HepG2 (cell line): Measurements from ENCODE around the gene RALB. TPM values are rescaled to one million over a fixed set of nuclear protein-coding genes. Genes with fewer than 3 reads are reported as not detected.

Experiments used
- ELF1 ChIP-seq: sonication (generic); formaldehyde crosslinking; IDR thresholded peaks from 2 replicates; pipeline ENCODE4 v1.4.0; 2020; ENCODE audit warnings: missing genetic modification reagents
- EP300 ChIP-seq, 3 experiments: sonication (generic) in 1 of 3; formaldehyde crosslinking in 1 of 3; IDR thresholded peaks; 2 replicates each; pipeline versions ENCODE4 v1.5.1 to v1.6.1; 2011 to 2020; ENCODE audit warnings: low read depth in 2 of 3, low read length in 2 of 3, borderline replicate concordance in 1 of 3, improper control_type of control experiment in 1 of 3, mild to moderate bottlenecking in 1 of 3, missing genetic modification reagents in 1 of 3, moderate library complexity in 1 of 3
- GATA4 ChIP-seq: sonication (generic); IDR thresholded peaks from 2 replicates; pipeline ENCODE4 v1.6.1; 2016; ENCODE audit warnings: antibody characterized with exemption, low read depth, borderline replicate concordance
- GATAD1 ChIP-seq: IDR thresholded peaks from 2 replicates; pipeline ENCODE4 v1.6.1; 2016; ENCODE audit warnings: missing genetic modification reagents, missing compliant biosample characterization
- HNRNPL ChIP-seq: fragments of 200-400 bp; formaldehyde crosslinking; IDR thresholded peaks from 2 replicates; pipeline ENCODE4 v1.6.1; 2017; ENCODE audit warnings: mild to moderate bottlenecking, low read depth, low read length
- HOXA3 ChIP-seq: sonication (generic); formaldehyde crosslinking; IDR thresholded peaks from 2 replicates; pipeline ENCODE4 v1.5.0; 2020; ENCODE audit warnings: missing genetic modification reagents
- MAZ ChIP-seq, 2 experiments: sonication (generic) in 1 of 2; formaldehyde crosslinking in 1 of 2; IDR thresholded peaks; 2 replicates each; pipeline versions ENCODE4 v1.5.0 to v1.6.1; 2012 to 2020; ENCODE audit warnings: low read depth in 2 of 2, mild to moderate bottlenecking in 2 of 2, borderline replicate concordance in 1 of 2, improper control_type of control experiment in 1 of 2, low read length in 1 of 2, missing genetic modification reagents in 1 of 2, moderate library complexity in 1 of 2
- NFIC ChIP-seq: IDR thresholded peaks from 2 replicates; pipeline ENCODE4 v1.6.1; 2012; ENCODE audit warnings: mild to moderate bottlenecking, low read length, inconsistent platforms
- POLR2A ChIP-seq, 2 experiments: IDR thresholded peaks; 2 replicates each; pipeline ENCODE4 v1.6.1; 2011; ENCODE audit warnings: low read depth in 2 of 2, low read length in 2 of 2, mild to moderate bottlenecking in 1 of 2, moderate library complexity in 1 of 2; ENCODE audit not compliant: insufficient read depth in 1 of 2
- ZBTB40 ChIP-seq, 2 experiments: fragments of 450-650 bp in 1 of 2; sonication (generic) in 1 of 2; formaldehyde crosslinking in 1 of 2; IDR thresholded peaks; 2 replicates each; pipeline versions ENCODE4 v1.6.1 to v1.8.0; 2016 to 2022; ENCODE audit warnings: antibody characterized with exemption in 1 of 2, mild to moderate bottlenecking in 1 of 2, missing genetic modification reagents in 1 of 2
- ZFX ChIP-seq: sonication (generic); formaldehyde crosslinking; IDR thresholded peaks from 2 replicates; pipeline ENCODE4 v1.4.0; 2020; ENCODE audit warnings: mild to moderate bottlenecking, low read depth, missing genetic modification reagents, moderate library complexity
- ZMYM2 ChIP-seq: sonication (generic); formaldehyde crosslinking; IDR thresholded peaks from 2 replicates; pipeline ENCODE4 v1.8.0; 2022; ENCODE audit warnings: mild to moderate bottlenecking, missing genetic modification reagents
- ZNF496 ChIP-seq: sonication (generic); formaldehyde crosslinking; IDR thresholded peaks from 2 replicates; pipeline ENCODE4 v1.8.1; 2023; ENCODE audit warnings: mild to moderate bottlenecking, moderate library complexity, missing genetic modification reagents; ENCODE audit not compliant: insufficient replicate concordance
- ZNF605 ChIP-seq: sonication (generic); formaldehyde crosslinking; IDR thresholded peaks from 2 replicates; pipeline ENCODE4 v1.8.0; 2022; ENCODE audit warnings: mild to moderate bottlenecking, missing genetic modification reagents
- ZNF691 ChIP-seq: sonication (generic); formaldehyde crosslinking; IDR thresholded peaks from 2 replicates; pipeline ENCODE4 v1.4.0; 2020; ENCODE audit warnings: missing genetic modification reagents, low read depth, mild to moderate bottlenecking, borderline replicate concordance
- ZNF724P ChIP-seq: sonication (generic); formaldehyde crosslinking; IDR thresholded peaks from 2 replicates; pipeline ENCODE4 v1.8.0; 2022; ENCODE audit warnings: missing genetic modification reagents, borderline replicate concordance
- ZNF782 ChIP-seq: sonication (generic); formaldehyde crosslinking; IDR thresholded peaks from 2 replicates; pipeline ENCODE4 v1.4.0; 2020; ENCODE audit warnings: missing genetic modification reagents, mild to moderate bottlenecking, borderline replicate concordance
- ZSCAN20 ChIP-seq: sonication (generic); formaldehyde crosslinking; IDR thresholded peaks from 2 replicates; pipeline ENCODE4 v1.4.0; 2020; ENCODE audit warnings: missing genetic modification reagents, mild to moderate bottlenecking, borderline replicate concordance
- polyA plus RNA-seq, 8 experiments: library from polyadenylated mRNA; depleted of rRNA in 3 of 8; stranded (reverse) in 7 of 8; unstranded in 1 of 8; fragments of >200 nt; fragmentation: Illumina TruSeq in 4 of 8; extraction: Trizol in 4 of 8; gene quantifications; 2 replicates each; pipeline versions ENCODE4 v1.2.1 to v1.2.3, GENCODE V29; 2011 to 2016; ENCODE audit warnings: low read depth in 4 of 8, missing spikeins in 1 of 8, mixed read lengths in 1 of 8; ENCODE audit not compliant: insufficient read depth in 1 of 8
- total RNA-seq, 5 experiments: library from RNA; depleted of rRNA; stranded (reverse); fragments of >200 nt; fragmentation: Illumina TruSeq; extraction: Trizol; gene quantifications; 2 replicates each; pipeline ENCODE4 v1.2.3, GENCODE V29; 2016; ENCODE audit warnings: low read depth in 1 of 5

RALB gene
- total and polyA plus RNA-seq, 2 of the 13 experiments (the other 11 are each of a cell fraction or from before 2014, with no cell fraction given) = 37.8 to 43.2 TPM

GRCh38 chr2:120272763-120273481 is 20.3 kb downstream of the RALB start (continued):
- no peak for TF ChIP-seq ZSCAN20 (CRISPR knock-in tag)
- peak; percentile 55; the same call in 1 of the 2 replicates for TF ChIP-seq ZFX (CRISPR knock-in tag)
- TF ChIP-seq HOXA3 = peak; percentile 70
- peak in 1 of 2 experiments; percentile 85; a peak in 2 of 4 replicates for TF ChIP-seq EP300 (IDR thresholded peaks at IDR 0.05; ENCODE audit: low read depth in 2 of 2, low read length in 2 of 2)
- peak; percentile 75; the same call in 1 of the 2 replicates for TF ChIP-seq EP300 (CRISPR knock-in tag; IDR thresholded peaks at IDR 0.05; ENCODE audit: borderline replicate concordance)
- peak; percentile 46; the same call in 1 of the 2 replicates for TF ChIP-seq ZNF605 (CRISPR knock-in tag)
- TF ChIP-seq GATA4 = peak; percentile 94; the same call in 1 of the 2 replicates
- TF ChIP-seq ZNF691 (CRISPR knock-in tag) = no peak
- TF ChIP-seq GATAD1 = 0 out of 2 replicates have a peak, but pooled peaks have one; percentile 49
- TF ChIP-seq ZNF724P (CRISPR knock-in tag) = no peak
- no peak for TF ChIP-seq MAZ (IDR thresholded peaks at IDR 0.05; ENCODE audit: borderline replicate concordance, low read depth, low read length)
- peak; percentile 44; the same call in 1 of the 2 replicates for TF ChIP-seq MAZ (CRISPR knock-in tag; IDR thresholded peaks at IDR 0.05; ENCODE audit: low read depth)
- TF ChIP-seq NFIC = peak; percentile 86; the same call in 1 of the 2 replicates
- no peak for TF ChIP-seq ZNF782 (CRISPR knock-in tag)
- no peak; the same call in 1 of the 2 replicates for TF ChIP-seq ELF1 (CRISPR knock-in tag)
- peak; percentile 97 for TF ChIP-seq ZMYM2 (CRISPR knock-in tag)
- TF ChIP-seq HNRNPL = no peak
- TF ChIP-seq POLR2A (IDR thresholded peaks at IDR 0.05; ENCODE audit: insufficient read depth in 1 of 2, low read depth in 2 of 2, low read length in 2 of 2) = no peak
- TF ChIP-seq ZNF496 = no peak
- no peak for TF ChIP-seq ZBTB40 (IDR thresholded peaks at IDR 0.05)
- no peak; the same call in 1 of the 2 replicates for TF ChIP-seq ZBTB40 (CRISPR knock-in tag; IDR thresholded peaks at IDR 0.05)
